Colonic mucosa (tissue), 4 donors: ENCODE results near the gene KRT71. TPM values are rescaled to one million over a fixed set of nuclear protein-coding genes. Genes with fewer than 3 reads are reported as not detected.

Experiments
- DNase-seq: peaks from one replicate; pipeline ENCODE4 v3.0.0-alpha.2; 2020
- H3K27ac ChIP-seq: fragments of 200-600 bp; one replicate; pipeline ENCODE4 v1.8.0; 2021
- H3K27me3 ChIP-seq: fragments of 200-600 bp; one replicate; pipeline ENCODE4 v1.8.0; 2021
- H3K36me3 ChIP-seq: fragments of 200-600 bp; one replicate; pipeline ENCODE4 v1.8.0; 2021
- H3K4me1 ChIP-seq: fragments of 200-600 bp; one replicate; pipeline ENCODE4 v1.8.0; 2021; ENCODE audit warnings: mild to moderate bottlenecking
- H3K4me3 ChIP-seq: fragments of 200-600 bp; one replicate; pipeline ENCODE4 v1.8.0; 2021
- H3K9ac ChIP-seq, 2 donors: one replicate each; pipeline ENCODE4 v1.7.0; 2013; ENCODE audit warnings: control low read depth in 2 of 2, low read depth in 2 of 2, low read length in 2 of 2
- H3K9me3 ChIP-seq: fragments of 200-600 bp; one replicate; pipeline ENCODE4 v1.8.0; 2021
- intact Hi-C: fragments of 100-400 bp; cut with DNase I; formaldehyde crosslinking; loops from one replicate; pipeline ENCODE4 v1.14.1; 2022
- total RNA-seq, 2 donors: library from RNA; stranded (reverse); fragmentation: NEBNext Ultra II Directional in 1 of 2; extraction: Animal tissue kit (Norgen Biotek cat#: 25700) in 1 of 2; gene quantifications; one replicate each; pipeline ENCODE4 v1.2.1, GENCODE V29; 2021
- TF ChIP-seq, protein P1 (sequence below): fragments of 200-600 bp; IDR thresholded peaks from one replicate; pipeline ENCODE4 v1.8.0; 2022; ENCODE audit warnings: antibody characterized with exemption, mild to moderate bottlenecking
- donor health status: healthy.
- donor health status: DM: no; HTN: no; CAD: no.
- donor health status: DM: no; HTN: no; CAD: no.

The KRT71 gene
- total RNA-seq, 2 donors from 2014 or later: not detected

DNA sequence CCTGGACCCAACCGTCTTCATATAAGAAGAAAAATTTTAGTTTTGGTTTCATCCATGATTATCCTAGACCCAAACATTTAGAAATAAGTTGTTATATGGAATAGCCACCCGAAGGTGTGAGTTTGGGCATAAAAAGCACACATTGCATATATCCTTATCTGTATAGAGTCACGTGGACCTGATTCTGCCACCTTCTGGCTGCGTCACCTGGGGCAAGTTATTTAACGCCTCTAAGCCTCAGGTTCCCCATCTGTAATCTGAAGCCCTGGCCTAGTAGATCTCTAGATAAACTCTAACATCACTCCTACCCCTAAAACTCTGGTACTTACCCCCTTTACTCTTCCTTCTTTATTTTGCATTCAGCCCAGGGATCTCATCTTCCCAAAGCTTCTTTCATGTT, 18.5 kb downstream of the KRT71 start:
- H3K9me3 ChIP-seq: no peaks in the 10 kb centered on the region
- H3K4me1 ChIP-seq: no peaks in the 10 kb centered on the region
- H3K27me3 ChIP-seq: no peaks in the 10 kb centered on the region
- no peak overlapping the region for H3K9ac ChIP-seq
- H3K36me3 ChIP-seq: no peaks in the 10 kb centered on the region
- intact Hi-C loops: no loop called here
- TF ChIP-seq, protein P1, sequence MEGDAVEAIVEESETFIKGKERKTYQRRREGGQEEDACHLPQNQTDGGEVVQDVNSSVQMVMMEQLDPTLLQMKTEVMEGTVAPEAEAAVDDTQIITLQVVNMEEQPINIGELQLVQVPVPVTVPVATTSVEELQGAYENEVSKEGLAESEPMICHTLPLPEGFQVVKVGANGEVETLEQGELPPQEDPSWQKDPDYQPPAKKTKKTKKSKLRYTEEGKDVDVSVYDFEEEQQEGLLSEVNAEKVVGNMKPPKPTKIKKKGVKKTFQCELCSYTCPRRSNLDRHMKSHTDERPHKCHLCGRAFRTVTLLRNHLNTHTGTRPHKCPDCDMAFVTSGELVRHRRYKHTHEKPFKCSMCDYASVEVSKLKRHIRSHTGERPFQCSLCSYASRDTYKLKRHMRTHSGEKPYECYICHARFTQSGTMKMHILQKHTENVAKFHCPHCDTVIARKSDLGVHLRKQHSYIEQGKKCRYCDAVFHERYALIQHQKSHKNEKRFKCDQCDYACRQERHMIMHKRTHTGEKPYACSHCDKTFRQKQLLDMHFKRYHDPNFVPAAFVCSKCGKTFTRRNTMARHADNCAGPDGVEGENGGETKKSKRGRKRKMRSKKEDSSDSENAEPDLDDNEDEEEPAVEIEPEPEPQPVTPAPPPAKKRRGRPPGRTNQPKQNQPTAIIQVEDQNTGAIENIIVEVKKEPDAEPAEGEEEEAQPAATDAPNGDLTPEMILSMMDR: no peak
- no peak overlapping the region for H3K4me3 ChIP-seq
- DNase-seq: peak; percentile 34
- no peak overlapping the region for H3K27ac ChIP-seq

DNA sequence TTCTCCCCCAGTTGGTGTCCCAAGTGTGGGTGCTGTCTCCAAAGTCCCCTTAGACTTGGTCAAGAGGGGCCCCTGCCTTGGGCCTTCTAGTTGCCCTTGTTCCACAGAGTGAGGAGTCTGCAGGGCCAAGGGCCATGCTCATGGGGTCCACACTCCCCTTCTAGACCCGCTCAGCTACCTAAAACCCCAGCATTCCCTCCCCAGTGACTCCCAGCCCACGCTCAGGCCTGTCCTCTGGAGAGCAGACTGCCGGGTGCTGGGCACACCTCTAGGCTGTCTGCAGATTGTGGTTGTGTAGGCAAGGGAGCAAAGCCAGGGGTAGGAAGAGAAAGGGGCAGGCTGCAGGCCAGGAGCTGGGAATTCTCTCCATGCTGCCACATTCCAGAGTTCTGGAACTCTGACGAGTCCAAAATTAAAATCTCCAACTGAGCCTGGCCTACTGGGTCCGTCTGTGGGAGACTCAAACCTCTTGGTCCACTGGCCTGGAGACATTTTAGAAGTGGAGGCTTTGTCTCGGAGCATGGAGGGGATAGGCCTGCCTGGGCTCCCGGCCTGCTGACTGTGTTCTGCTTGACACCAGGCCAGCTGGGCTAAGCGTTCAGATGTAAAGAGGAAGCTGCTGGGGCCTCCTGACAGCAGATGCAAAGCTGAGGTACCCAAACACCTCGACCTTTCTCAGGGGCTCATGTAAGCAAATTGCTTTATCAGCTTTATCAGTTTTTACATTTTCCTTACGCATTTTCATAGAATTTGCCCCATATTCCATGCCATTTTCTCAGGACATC, 19.1 kb downstream of the KRT71 start:
- intact Hi-C loops: no loop called here
- no peak for DNase-seq
- no peaks in the 10 kb centered on the region for H3K27me3 ChIP-seq
- no peaks in the 10 kb centered on the region for H3K36me3 ChIP-seq
- no peak overlapping the region for H3K4me3 ChIP-seq
- H3K9ac ChIP-seq: no peak overlapping the region
- no peaks in the 10 kb centered on the region for H3K9me3 ChIP-seq
- no peak overlapping the region for H3K27ac ChIP-seq
- no peaks in the 10 kb centered on the region for H3K4me1 ChIP-seq
- TF ChIP-seq, protein P1: no peak

DNA sequence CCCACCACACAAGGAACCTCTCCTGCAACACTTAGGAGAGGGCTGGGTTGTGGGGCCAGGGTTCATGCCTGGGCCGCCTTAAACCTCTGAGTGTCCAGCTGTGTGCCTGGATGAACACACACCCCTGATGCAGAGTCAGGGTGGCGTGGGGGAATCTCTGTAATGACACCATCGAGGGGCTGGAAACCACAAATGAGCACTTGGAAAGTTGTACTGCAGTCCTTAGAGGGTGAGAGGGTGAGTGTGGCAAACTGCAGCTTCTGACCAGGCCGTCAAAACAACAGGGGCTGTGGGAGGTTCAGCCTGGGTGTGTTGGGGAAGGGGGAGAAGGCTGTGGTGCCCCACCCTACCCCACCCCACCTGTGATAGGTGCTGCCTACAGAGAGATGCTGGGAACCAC, 20.3 kb downstream of the KRT71 start:
- Histone ChIP-seq H3K4me1 (no peaks in the 10 kb centered on the region), H3K9me3 (no peaks in the 10 kb centered on the region), H3K36me3 (no peaks in the 10 kb centered on the region), H3K4me3 (no peak overlapping the region), H3K27ac (no peak overlapping the region), H3K27me3 (no peaks in the 10 kb centered on the region), H3K9ac (no peak overlapping the region)
- no peak for DNase-seq
- intact Hi-C loops: no loop called here
- TF ChIP-seq, protein P1: no peak

DNA sequence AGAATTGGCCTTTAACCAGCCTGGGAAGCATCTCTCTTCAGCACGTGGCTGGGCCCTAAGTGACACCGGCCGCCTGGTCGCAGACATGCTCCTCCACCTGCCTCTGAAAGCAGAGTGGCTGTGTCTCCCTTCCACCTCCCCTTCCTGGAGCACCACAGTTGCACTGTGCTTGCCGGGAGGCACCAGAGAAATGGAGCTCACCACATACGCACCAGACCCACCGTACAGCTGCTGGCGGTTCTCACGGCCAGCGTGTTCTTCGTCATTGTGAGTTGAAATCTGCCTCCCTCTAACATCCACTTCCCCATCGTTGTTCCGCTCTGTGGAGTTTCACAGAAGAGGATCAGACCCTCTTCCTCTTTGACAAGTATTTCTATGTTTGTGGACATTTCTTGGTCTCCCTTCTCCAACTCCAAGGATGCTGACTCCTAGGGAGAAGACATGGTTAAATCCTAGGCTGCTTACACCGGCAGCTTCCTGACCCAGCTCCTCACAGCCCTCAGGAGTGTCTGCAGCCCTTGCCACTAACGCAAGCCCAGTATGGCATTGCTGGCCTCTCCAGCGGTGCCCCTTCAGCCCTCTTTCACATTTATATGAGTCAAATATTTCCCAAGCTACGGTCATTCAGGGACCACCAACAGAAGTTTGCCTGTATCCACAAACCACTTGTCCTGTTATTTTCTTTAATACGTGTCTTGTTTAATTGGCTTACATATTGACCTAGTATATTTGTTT, 21.2 kb downstream of the KRT71 start:
- no peak overlapping the region for H3K4me3 ChIP-seq
- TF ChIP-seq, protein P1: no peak
- no peaks in the 10 kb centered on the region for H3K9me3 ChIP-seq
- H3K9ac ChIP-seq: no peak overlapping the region
- no peak overlapping the region for H3K27ac ChIP-seq
- no peak for DNase-seq
- H3K27me3 ChIP-seq: no peaks in the 10 kb centered on the region
- intact Hi-C loops: no loop called here
- no peaks in the 10 kb centered on the region for H3K4me1 ChIP-seq
- H3K36me3 ChIP-seq: no peaks in the 10 kb centered on the region

DNA sequence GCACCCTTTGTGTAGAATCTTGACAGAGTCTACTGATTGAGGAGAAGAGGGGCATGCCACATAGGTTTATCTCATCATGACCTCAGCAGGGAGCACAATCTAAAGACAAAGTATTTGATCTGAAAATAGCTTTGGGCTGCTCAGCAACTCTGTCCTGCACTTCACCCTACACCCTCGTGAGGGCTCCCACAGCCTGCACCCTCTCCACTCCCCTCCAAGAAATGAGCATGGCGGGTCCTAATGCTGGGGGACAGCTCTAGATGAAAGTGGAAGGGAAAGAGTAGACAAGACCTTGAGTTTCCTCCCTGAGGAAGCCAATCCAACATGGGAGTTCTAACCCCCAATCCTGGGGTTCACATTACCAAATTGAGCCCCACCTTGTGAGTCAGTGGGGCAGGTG, 22.0 kb downstream of the KRT71 start:
- Histone ChIP-seq H3K9ac (no peak overlapping the region), H3K27ac (no peak overlapping the region), H3K27me3 (no peaks in the 10 kb centered on the region), H3K36me3 (no peaks in the 10 kb centered on the region), H3K4me1 (no peaks in the 10 kb centered on the region), H3K4me3 (no peak overlapping the region), H3K9me3 (no peaks in the 10 kb centered on the region)
- intact Hi-C loops: no loop called here
- DNase-seq: no peak
- TF ChIP-seq, protein P1: no peak
